ENCODE data around the gene SEMA6D. TPM values are rescaled to one million over a fixed set of nuclear protein-coding genes. Genes with fewer than 3 reads are reported as not detected.

Gene SEMA6D
- total RNA-seq, 3 donors from 2014 or later (not counting 1 experiment from before 2014, with no cell fraction given), result not detected

DNA sequence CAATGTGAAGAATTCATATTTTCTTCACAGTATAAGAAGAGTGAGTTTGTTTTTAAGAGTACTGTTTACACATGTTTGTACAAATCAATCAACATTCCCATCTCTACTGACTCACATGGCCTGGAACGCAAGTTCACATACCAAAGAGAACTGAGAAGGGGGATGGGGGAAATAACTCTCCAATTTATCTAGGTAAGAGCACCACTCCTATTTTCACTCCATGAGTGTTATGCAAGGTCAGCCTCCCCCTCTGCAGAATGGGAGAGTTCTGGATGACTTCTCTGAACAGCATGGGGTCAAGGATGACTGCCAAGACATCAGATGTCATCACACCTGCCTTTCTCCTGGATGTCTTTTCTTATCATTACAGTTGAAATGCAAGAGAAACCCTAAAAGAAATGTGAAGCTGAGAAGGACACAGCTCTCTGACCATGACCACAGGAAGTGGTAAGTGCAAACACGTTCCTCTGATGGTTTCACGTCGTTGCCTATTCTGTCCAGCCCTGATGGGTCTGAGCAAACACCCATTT is 95.2 kb downstream of the SEMA6D start:
- H3K27me3 ChIP-seq (ENCODE audit: control insufficient read depth, insufficient read depth, low read length), result no peaks in the 10 kb centered on the region
- Mint-ChIP-seq H3K27ac (peak overlapping the region in 1 of 2 donors; percentile 24), H3K9me3 (no peaks in the 10 kb centered on the region), H3K36me3 (no peaks in the 10 kb centered on the region), H3K4me3 (peak overlapping the region; percentile 7), H3K27me3 (ENCODE audit: low read depth in 2 of 2) (no peaks in the 10 kb centered on the region), H3K4me1 (peaks cover 27 to 32% of the 10 kb centered on the region in 2 donors)
- H3K4me1 ChIP-seq (ENCODE audit: control insufficient read depth, insufficient read depth, low read length), result peaks cover 12% of the 10 kb centered on the region
- H3K27ac ChIP-seq (ENCODE audit: low read length), result no peak overlapping the region
- DNase-seq (no peak), ATAC-seq (peak in 1 of 3 donors; percentile 78)
- intact Hi-C loops (cut with micrococcal nuclease), result no loop called here
- H3K36me3 ChIP-seq (ENCODE audit: control insufficient read depth, insufficient read depth, low read length), result no peaks in the 10 kb centered on the region
- no peak overlapping the region for H3K4me3 ChIP-seq (ENCODE audit: low read length)
- TF ChIP-seq, protein P1, sequence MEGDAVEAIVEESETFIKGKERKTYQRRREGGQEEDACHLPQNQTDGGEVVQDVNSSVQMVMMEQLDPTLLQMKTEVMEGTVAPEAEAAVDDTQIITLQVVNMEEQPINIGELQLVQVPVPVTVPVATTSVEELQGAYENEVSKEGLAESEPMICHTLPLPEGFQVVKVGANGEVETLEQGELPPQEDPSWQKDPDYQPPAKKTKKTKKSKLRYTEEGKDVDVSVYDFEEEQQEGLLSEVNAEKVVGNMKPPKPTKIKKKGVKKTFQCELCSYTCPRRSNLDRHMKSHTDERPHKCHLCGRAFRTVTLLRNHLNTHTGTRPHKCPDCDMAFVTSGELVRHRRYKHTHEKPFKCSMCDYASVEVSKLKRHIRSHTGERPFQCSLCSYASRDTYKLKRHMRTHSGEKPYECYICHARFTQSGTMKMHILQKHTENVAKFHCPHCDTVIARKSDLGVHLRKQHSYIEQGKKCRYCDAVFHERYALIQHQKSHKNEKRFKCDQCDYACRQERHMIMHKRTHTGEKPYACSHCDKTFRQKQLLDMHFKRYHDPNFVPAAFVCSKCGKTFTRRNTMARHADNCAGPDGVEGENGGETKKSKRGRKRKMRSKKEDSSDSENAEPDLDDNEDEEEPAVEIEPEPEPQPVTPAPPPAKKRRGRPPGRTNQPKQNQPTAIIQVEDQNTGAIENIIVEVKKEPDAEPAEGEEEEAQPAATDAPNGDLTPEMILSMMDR (IDR thresholded peaks at IDR 0.05), result no peak
- 4% methylated on average over 3 of the region's 4 CpGs for WGBS (ENCODE audit: insufficient coverage)
- H3K9me3 ChIP-seq (ENCODE audit: control insufficient read depth, insufficient read depth, low read length), result no peaks in the 10 kb centered on the region

GRCh38 chr15:47813748-47814384 is 96.6 kb downstream of the SEMA6D start:
- intact Hi-C loops (cut with micrococcal nuclease), result no loop called here
- H3K36me3 Mint-ChIP-seq, result no peaks in the 10 kb centered on the region
- WGBS (ENCODE audit: insufficient coverage), result 29% methylated on average over 3 of the region's 5 CpGs
- peaks cover 12% of the 10 kb centered on the region for H3K4me1 ChIP-seq (ENCODE audit: control insufficient read depth, insufficient read depth, low read length)
- no peaks in the 10 kb centered on the region for H3K9me3 ChIP-seq (ENCODE audit: control insufficient read depth, insufficient read depth, low read length)
- no peak for DNase-seq
- no peaks in the 10 kb centered on the region for H3K27me3 ChIP-seq (ENCODE audit: control insufficient read depth, insufficient read depth, low read length)
- H3K27ac Mint-ChIP-seq, result peak overlapping the region in 1 of 2 donors; percentile 24
- H3K4me3 ChIP-seq (ENCODE audit: low read length), result no peak overlapping the region
- no peaks in the 10 kb centered on the region for H3K27me3 Mint-ChIP-seq (ENCODE audit: low read depth in 2 of 2)
- no peaks in the 10 kb centered on the region for H3K36me3 ChIP-seq (ENCODE audit: control insufficient read depth, insufficient read depth, low read length)
- TF ChIP-seq, protein P1 (IDR thresholded peaks at IDR 0.05), result no peak
- no peak for ATAC-seq
- H3K4me1 Mint-ChIP-seq, result peaks cover 27 to 32% of the 10 kb centered on the region in 2 donors
- no peaks in the 10 kb centered on the region for H3K9me3 Mint-ChIP-seq
- peak overlapping the region; percentile 7 for H3K4me3 Mint-ChIP-seq
- no peak overlapping the region for H3K27ac ChIP-seq (ENCODE audit: low read length)

- DNase-seq, result no peak
Observed at GRCh38 chr15:47814620-47815019, 97.3 kb downstream of the SEMA6D start.

More at GRCh38 chr15:47814620-47815019, 97.3 kb downstream of the SEMA6D start:
- Mint-ChIP-seq H3K4me3 (no peak overlapping the region), H3K4me1 (peaks cover 27 to 32% of the 10 kb centered on the region in 2 donors), H3K36me3 (no peaks in the 10 kb centered on the region), H3K27me3 (ENCODE audit: low read depth in 2 of 2) (no peaks in the 10 kb centered on the region), H3K27ac (no peak overlapping the region), H3K9me3 (no peaks in the 10 kb centered on the region)
- Histone ChIP-seq H3K27ac (ENCODE audit: low read length) (no peak overlapping the region), H3K27me3 (ENCODE audit: control insufficient read depth, insufficient read depth, low read length) (no peaks in the 10 kb centered on the region), H3K4me1 (ENCODE audit: control insufficient read depth, insufficient read depth, low read length) (peaks cover 12% of the 10 kb centered on the region), H3K4me3 (ENCODE audit: low read length) (no peak overlapping the region), H3K9me3 (ENCODE audit: control insufficient read depth, insufficient read depth, low read length) (no peaks in the 10 kb centered on the region), H3K36me3 (ENCODE audit: control insufficient read depth, insufficient read depth, low read length) (no peaks in the 10 kb centered on the region)
- TF ChIP-seq, protein P1 (IDR thresholded peaks at IDR 0.05), result no peak
- whole genome bisulfite sequencing (ENCODE audit: insufficient coverage), result 83% methylated on average over 1 of the region's 1 CpG
- ATAC-seq, result no peak
- intact Hi-C loops (cut with micrococcal nuclease), result no loop called here

All from natural killer cell (primary cell).